BJ (cell line): ENCODE measurements around the gene CEP112. TPM values are rescaled to one million over a fixed set of nuclear protein-coding genes. Genes with fewer than 3 reads are reported as not detected.

Experiments
- CTCF ChIA-PET: fragments of 350-600 bp; formaldehyde crosslinking; extraction: SDS; loops from one replicate; lab custom pipeline; 2021; ENCODE audit warnings: antibody characterized with exemption, inconsistent platforms; lab: Yijun Ruan, JAX
- POLR2A ChIA-PET: fragments of 300-600 bp; sonication (Branson Sonifier 250); formaldehyde crosslinking; extraction: SDS; loops from one replicate; lab custom pipeline; 2021; ENCODE audit warnings: antibody characterized with exemption; lab: Charles Lee
- DNase-seq: peaks from one replicate; pipeline ENCODE4 v3.0.0-alpha.2; 2011; ENCODE audit warnings: low read depth
- H3K27me3 ChIP-seq: 2 replicates; pipeline ENCODE4 v1.6.0; 2011; ENCODE audit warnings: low read length; ENCODE audit not compliant: control insufficient read depth, insufficient read depth
- H3K36me3 ChIP-seq: 2 replicates; pipeline ENCODE4 v1.5.1; 2011; ENCODE audit warnings: low read length; ENCODE audit not compliant: control insufficient read depth, insufficient read depth
- H3K4me3 ChIP-seq: 2 replicates; pipeline ENCODE4 v1.5.1; 2011; ENCODE audit warnings: low read depth, mild to moderate bottlenecking, control low read depth, low read length
- polyA plus RNA-seq: library from polyadenylated mRNA; depleted of rRNA; stranded (reverse); fragments of >200 nt; gene quantifications from 2 replicates; pipeline ENCODE4 v1.2.3, GENCODE V29; 2011
- TF ChIP-seq, protein P1 (sequence below): IDR thresholded peaks from 2 replicates; pipeline ENCODE4 v1.5.1; 2011; ENCODE audit warnings: low read depth, mild to moderate bottlenecking, control low read depth, inconsistent platforms, low read length, moderate library complexity; ENCODE audit not compliant: insufficient read depth

CEP112 gene
- polyA plus RNA-seq, 1 experiment = 3.3 TPM

DNA sequence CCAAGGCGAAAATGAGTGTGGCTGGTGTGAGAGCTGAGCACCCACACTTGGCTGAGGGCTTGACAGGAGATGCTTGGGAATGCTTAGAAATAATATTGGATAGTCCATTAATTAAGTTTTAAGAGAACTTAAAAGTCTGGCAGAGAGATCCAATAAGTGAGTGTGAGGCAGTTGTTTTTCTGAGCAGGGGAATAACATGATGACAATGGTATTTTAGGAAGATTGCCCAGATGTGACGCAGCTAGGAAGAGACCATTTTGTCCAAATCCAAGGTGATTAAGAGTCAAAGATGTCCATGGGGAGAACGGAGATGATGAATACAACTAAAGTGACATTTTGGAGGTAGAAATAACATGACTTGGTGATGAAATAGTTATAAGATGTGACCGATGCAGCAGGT, 527.7 kb downstream of the CEP112 start:
- POLR2A ChIA-PET = no interaction called here
- Histone ChIP-seq H3K27me3 (no peaks in the 10 kb centered on the region), H3K4me3 (no peak overlapping the region), H3K36me3 (no peaks in the 10 kb centered on the region)
- TF ChIP-seq, protein P1, sequence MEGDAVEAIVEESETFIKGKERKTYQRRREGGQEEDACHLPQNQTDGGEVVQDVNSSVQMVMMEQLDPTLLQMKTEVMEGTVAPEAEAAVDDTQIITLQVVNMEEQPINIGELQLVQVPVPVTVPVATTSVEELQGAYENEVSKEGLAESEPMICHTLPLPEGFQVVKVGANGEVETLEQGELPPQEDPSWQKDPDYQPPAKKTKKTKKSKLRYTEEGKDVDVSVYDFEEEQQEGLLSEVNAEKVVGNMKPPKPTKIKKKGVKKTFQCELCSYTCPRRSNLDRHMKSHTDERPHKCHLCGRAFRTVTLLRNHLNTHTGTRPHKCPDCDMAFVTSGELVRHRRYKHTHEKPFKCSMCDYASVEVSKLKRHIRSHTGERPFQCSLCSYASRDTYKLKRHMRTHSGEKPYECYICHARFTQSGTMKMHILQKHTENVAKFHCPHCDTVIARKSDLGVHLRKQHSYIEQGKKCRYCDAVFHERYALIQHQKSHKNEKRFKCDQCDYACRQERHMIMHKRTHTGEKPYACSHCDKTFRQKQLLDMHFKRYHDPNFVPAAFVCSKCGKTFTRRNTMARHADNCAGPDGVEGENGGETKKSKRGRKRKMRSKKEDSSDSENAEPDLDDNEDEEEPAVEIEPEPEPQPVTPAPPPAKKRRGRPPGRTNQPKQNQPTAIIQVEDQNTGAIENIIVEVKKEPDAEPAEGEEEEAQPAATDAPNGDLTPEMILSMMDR = no peak
- no peak for DNase-seq
- CTCF ChIA-PET = interaction anchor here (1.7 kb wide), 1 partner anchor 8 kb away, joined by 5 read pairs; no protein-coding TSS in a partner anchor

DNA sequence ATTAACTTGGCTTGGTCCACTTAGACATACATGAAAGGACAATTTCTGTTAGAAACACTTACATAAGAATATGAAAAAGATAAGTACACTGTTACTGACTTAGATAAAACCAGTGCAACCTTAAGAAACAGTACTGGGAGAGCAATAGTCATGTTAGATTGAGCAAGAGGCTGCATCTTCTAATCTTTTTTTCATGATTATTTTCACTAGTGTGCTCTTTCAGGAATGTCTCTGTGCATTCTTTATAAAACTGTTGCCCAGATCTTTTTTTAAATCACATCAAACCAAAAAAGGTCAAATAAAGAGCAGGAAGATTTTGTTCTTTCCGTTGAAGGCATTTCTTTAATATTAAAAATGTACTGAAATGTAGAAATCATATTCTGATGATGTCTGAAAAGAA, 529.7 kb downstream of the CEP112 start:
- TF ChIP-seq, protein P1 = no peak
- POLR2A ChIA-PET = no interaction called here
- DNase-seq = peak; percentile 47
- H3K36me3 ChIP-seq = no peaks in the 10 kb centered on the region
- CTCF ChIA-PET = interaction anchor here (1.6 kb wide), 1 partner anchor 134 kb away, joined by 3 read pairs; no protein-coding TSS in a partner anchor
- H3K27me3 ChIP-seq = no peaks in the 10 kb centered on the region
- no peak overlapping the region for H3K4me3 ChIP-seq

DNA sequence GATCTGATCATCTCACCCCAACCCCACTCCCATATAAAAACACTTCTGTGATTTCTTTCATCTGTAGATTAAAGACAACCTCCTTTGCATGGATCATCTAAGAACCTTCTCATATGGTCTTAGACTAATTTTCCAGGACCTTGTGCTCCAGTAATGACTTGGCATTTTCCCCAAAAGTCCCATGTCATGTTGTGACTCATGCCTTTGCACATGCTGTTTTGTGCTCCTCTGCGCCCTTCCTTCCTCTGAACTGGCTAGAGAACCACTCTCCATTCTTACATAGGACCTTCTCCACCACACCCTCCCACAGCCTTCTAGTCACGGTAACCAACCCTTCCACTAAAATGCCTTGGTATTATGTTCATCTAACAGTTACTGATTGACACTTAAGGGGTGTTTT, 531.0 kb downstream of the CEP112 start:
- TF ChIP-seq, protein P1 = no peak
- Histone ChIP-seq H3K36me3 (no peaks in the 10 kb centered on the region), H3K27me3 (no peaks in the 10 kb centered on the region), H3K4me3 (no peak overlapping the region)
- CTCF ChIA-PET = interaction anchor here (1.9 kb wide), 1 partner anchor 17 kb away, joined by 6 read pairs; no protein-coding TSS in a partner anchor
- POLR2A ChIA-PET = no interaction called here
- DNase-seq = peak; percentile 43

DNA sequence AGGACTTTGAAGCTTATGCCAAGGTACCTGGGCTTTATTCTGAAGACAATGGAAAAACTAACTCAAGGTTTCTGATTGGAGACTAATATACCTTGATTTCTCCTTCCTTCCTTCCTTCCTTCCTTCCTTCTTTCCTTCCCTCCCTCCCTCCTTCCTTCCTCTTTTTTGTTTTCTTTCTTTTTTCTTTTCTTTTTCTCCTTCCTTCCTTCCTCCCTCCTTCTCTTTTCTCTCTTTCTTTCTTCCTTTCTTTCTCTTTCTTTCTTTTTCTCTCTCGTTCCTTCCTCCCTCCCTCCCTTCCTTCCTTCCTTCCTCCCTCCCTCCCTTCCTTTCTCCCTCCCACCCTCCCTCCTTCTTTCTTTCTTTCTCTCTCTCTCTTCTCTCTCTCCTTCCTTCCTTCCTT, 531.9 kb downstream of the CEP112 start:
- POLR2A ChIA-PET = no interaction called here
- H3K4me3 ChIP-seq = no peak overlapping the region
- CTCF ChIA-PET = interaction anchor here (0.9 to 1.9 kb wide), 2 partner anchors 16 to 367 kb away, joined by 3 to 6 read pairs; no protein-coding TSS in a partner anchor
- DNase-seq = no peak
- H3K36me3 ChIP-seq = no peaks in the 10 kb centered on the region
- no peaks in the 10 kb centered on the region for H3K27me3 ChIP-seq
- TF ChIP-seq, protein P1 = no peak

DNA sequence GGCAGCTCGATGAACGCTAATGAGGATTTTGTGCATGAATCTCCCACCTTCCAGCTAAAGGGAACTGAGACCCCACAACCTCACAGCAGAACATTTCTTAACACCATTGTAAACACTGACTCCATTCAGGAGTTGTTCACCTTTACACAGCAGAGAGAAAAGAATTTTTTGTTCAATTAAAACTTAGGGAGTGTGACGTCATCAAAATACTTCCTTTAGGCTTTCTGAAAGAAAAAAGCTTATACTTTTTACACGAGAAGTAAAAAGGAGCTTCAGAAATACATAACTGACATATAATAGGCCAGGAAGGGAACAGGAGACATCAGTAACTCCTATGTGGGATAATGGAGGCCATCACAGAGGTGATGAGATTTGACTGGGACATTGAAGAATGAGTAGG, 532.4 kb downstream of the CEP112 start:
- H3K4me3 ChIP-seq = no peak overlapping the region
- no peaks in the 10 kb centered on the region for H3K36me3 ChIP-seq
- DNase-seq = no peak
- H3K27me3 ChIP-seq = no peaks in the 10 kb centered on the region
- TF ChIP-seq, protein P1 = no peak
- ChIA-PET CTCF (interaction anchor here (0.7 to 1.9 kb wide), 3 partner anchors 15 to 366 kb away, joined by 3 to 6 read pairs (median 3); no protein-coding TSS in a partner anchor), POLR2A (no interaction called here)
